Right cardiac atrium (tissue), 5 donors: ENCODE measurements around the gene SHROOM2. TPM values are rescaled to one million over a fixed set of nuclear protein-coding genes. Genes with fewer than 3 reads are reported as not detected.

Source experiments
- ATAC-seq, 2 donors: fragments of 200-7000 bp; cut with Tn5 transposase; one replicate each; pipeline versions ENCODE4 v1.8.0 to v1.9.1; 2020; ENCODE audit warnings: moderate library complexity in 2 of 2, mild to moderate bottlenecking in 1 of 2
- DNase-seq, 3 donors: peaks; one replicate each; pipeline ENCODE4 v3.0.0-alpha.2; 2020
- H3K27ac ChIP-seq: one replicate; pipeline ENCODE4 v1.5.1; 2013; ENCODE audit warnings: mild to moderate bottlenecking, low read length, control low read depth, moderate library complexity
- H3K27me3 ChIP-seq: one replicate; pipeline ENCODE4 v1.6.1; 2013; ENCODE audit not compliant: control insufficient read depth, insufficient read depth
- H3K4me1 ChIP-seq: one replicate; pipeline ENCODE4 v1.6.1; 2013; ENCODE audit warnings: low read length; ENCODE audit not compliant: control insufficient read depth, insufficient read depth
- H3K4me3 ChIP-seq: one replicate; pipeline ENCODE4 v1.5.1; 2013; ENCODE audit warnings: low read length, control low read depth
- H3K9me3 ChIP-seq: one replicate; pipeline ENCODE4 v1.6.1; 2013; ENCODE audit warnings: low read length; ENCODE audit not compliant: control insufficient read depth
- WGBS: extraction: QIAGEN DNeasy Blood & Tissue Kit; methylation state at CpG from one replicate; pipeline ENCODE4 v1.1.7; 2013; 5-methylcytosine and 5-hydroxymethylcytosine counted together
- intact Hi-C, 4 donors: fragments of 100-400 bp; cut with DNase I; formaldehyde crosslinking; loops; one replicate each; pipeline versions ENCODE4 v1.11.0 to v1.14.0; 2022 to 2023
- long read RNA-seq, 4 donors: library from polyadenylated mRNA; unstranded; transcript quantifications; one replicate each; pipeline ENCODE4 v2.0.0, GENCODE V29; 2020 to 2021
- polyA plus RNA-seq: library from polyadenylated mRNA; stranded (reverse); fragments of 200-250 nt; gene quantifications from one replicate; pipeline ENCODE4 v1.2.3, GENCODE V29; 2013
- total RNA-seq, 4 donors: library from RNA; stranded (reverse); fragmentation: NEBNext Ultra II Directional; extraction: Animal tissue kit (Norgen Biotek cat#: 25700); gene quantifications; one replicate each; pipeline ENCODE4 v1.2.1, GENCODE V29; 2021
- donor health status: healthy with polysubstance abuse.
- donor health status: DM: no; HTN: yes; CAD: no.
- donor health status: DM: no; HTN: no; CAD: no.
- donor health status: DM: no; HTN: yes; CAD: no; lungs with severe emphysema.
- donor health status: DM: yes; HTN: yes; CAD: no.

SHROOM2 gene
- 1 to 10 TPM; 1.9 to 4.0 (median 2.6) TPM for total RNA-seq
- polyA plus RNA-seq: 0.66 TPM
- long read RNA-seq, donor 1, partial matches to known transcripts: 1 of 3 reads
- long read RNA-seq, donor 1, other reads (novel, unspliced or antisense): 2 of 3 reads
- long read RNA-seq, donor 2, partial matches to known transcripts: 3 of 3 reads
- long read RNA-seq, donor 2, other reads (novel, unspliced or antisense): 0 of 3 reads
- long read RNA-seq, donor 3, partial matches to known transcripts: 7 of 8 reads
- long read RNA-seq, donor 3, other reads (novel, unspliced or antisense): 1 of 8 reads
- long read RNA-seq, donor 4: 0 reads

- no peaks in the 10 kb centered on the region for H3K27me3 ChIP-seq
- WGBS: under 1% methylated on average over 100 of the region's 132 CpGs
- peak in 2 of 3 donors; percentile 53 to 64 for DNase-seq
These were observed at the start of gene SHROOM2 for GRCh38 chrX:9785944-9786797. Gene SHROOM2, plus strand, starts transcription at chrX:9786429. Its CDS starts 117 bp downstream, at chrX:9786546.

GRCh38 chrX:9737363-9737762, 48.9 kb upstream of the SHROOM2 start:
- DNase-seq: no peak
- H3K4me3 ChIP-seq: no peak overlapping the region
- no peaks in the 10 kb centered on the region for H3K9me3 ChIP-seq
- ATAC-seq: no peak
- intact Hi-C loops: no loop called here
- H3K27ac ChIP-seq: no peak overlapping the region
- H3K27me3 ChIP-seq: no peaks in the 10 kb centered on the region
- 70% methylated on average over 7 of the region's 7 CpGs for WGBS
- H3K4me1 ChIP-seq: no peaks in the 10 kb centered on the region

More at GRCh38 chrX:9785944-9786797, at the start of gene SHROOM2:
- ATAC-seq: peak in 1 of 2 donors; percentile 56
- intact Hi-C loops: no loop called here
- Histone ChIP-seq H3K9me3 (no peaks in the 10 kb centered on the region), H3K4me1 (no peaks in the 10 kb centered on the region), H3K27ac (no peak within 1 kb of the TSS), H3K4me3 (peak within 1 kb of the TSS; percentile 90)

GRCh38 chrX:9738151-9738550, 48.1 kb upstream of the SHROOM2 start:
- ATAC-seq: no peak

GRCh38 chrX:9739130-9739529, 47.1 kb upstream of the SHROOM2 start:
- intact Hi-C loops: no loop called here

More at GRCh38 chrX:9738151-9738550, 48.1 kb upstream of the SHROOM2 start:
- Histone ChIP-seq H3K27me3 (no peaks in the 10 kb centered on the region), H3K27ac (no peak overlapping the region), H3K4me3 (no peak overlapping the region), H3K9me3 (no peaks in the 10 kb centered on the region), H3K4me1 (no peaks in the 10 kb centered on the region)
- 37% methylated on average over 3 of the region's 3 CpGs for WGBS
- intact Hi-C loops: no loop called here
- no peak for DNase-seq

GRCh38 chrX:9745417-9746115, 40.7 kb upstream of the SHROOM2 start:
- H3K4me3 ChIP-seq: no peak overlapping the region

More at GRCh38 chrX:9739130-9739529, 47.1 kb upstream of the SHROOM2 start:
- H3K4me3 ChIP-seq: no peak overlapping the region
- H3K9me3 ChIP-seq: no peaks in the 10 kb centered on the region
- no peaks in the 10 kb centered on the region for H3K4me1 ChIP-seq
- no peak for DNase-seq
- no peak overlapping the region for H3K27ac ChIP-seq
- ATAC-seq: no peak
- WGBS: 94% methylated on average over 5 of the region's 5 CpGs
- no peaks in the 10 kb centered on the region for H3K27me3 ChIP-seq

GRCh38 chrX:9746148-9746888, 39.9 kb upstream of the SHROOM2 start:
- 41% methylated on average over 3 of the region's 3 CpGs for WGBS
- H3K27me3 ChIP-seq: no peaks in the 10 kb centered on the region
- intact Hi-C loops: no loop called here
- peak overlapping the region; percentile 68 for H3K27ac ChIP-seq
- H3K4me3 ChIP-seq: no peak overlapping the region
- H3K9me3 ChIP-seq: no peaks in the 10 kb centered on the region
- ATAC-seq (peak; percentile 45 to 87), DNase-seq (no peak)
- no peaks in the 10 kb centered on the region for H3K4me1 ChIP-seq

More at GRCh38 chrX:9745417-9746115, 40.7 kb upstream of the SHROOM2 start:
- H3K27me3 ChIP-seq: no peaks in the 10 kb centered on the region
- H3K27ac ChIP-seq: peak overlapping the region; percentile 7
- peak in 1 of 3 donors; percentile 30 for DNase-seq
- H3K4me1 ChIP-seq: no peaks in the 10 kb centered on the region
- ATAC-seq: peak; percentile 78 to 92
- H3K9me3 ChIP-seq: no peaks in the 10 kb centered on the region
- WGBS: 47% methylated on average over 11 of the region's 11 CpGs
- intact Hi-C loops: no loop called here

- no peak for ATAC-seq
- Histone ChIP-seq H3K4me3 (no peak overlapping the region), H3K4me1 (no peaks in the 10 kb centered on the region), H3K27me3 (no peaks in the 10 kb centered on the region), H3K27ac (no peak overlapping the region), H3K9me3 (no peaks in the 10 kb centered on the region)
- DNase-seq: no peak
- intact Hi-C loops: no loop called here
- 87% methylated on average over 4 of the region's 4 CpGs for WGBS
These were observed 38.6 kb upstream of the SHROOM2 start for GRCh38 chrX:9747644-9748043.

GRCh38 chrX:9749146-9749692, 37.0 kb upstream of the SHROOM2 start:
- no peak for ATAC-seq
- H3K9me3 ChIP-seq: no peaks in the 10 kb centered on the region
- no peak overlapping the region for H3K4me3 ChIP-seq
- DNase-seq: no peak
- 56% methylated on average over 11 of the region's 11 CpGs for WGBS
- intact Hi-C loops: no loop called here
- H3K4me1 ChIP-seq: no peaks in the 10 kb centered on the region
- H3K27ac ChIP-seq: no peak overlapping the region
- no peaks in the 10 kb centered on the region for H3K27me3 ChIP-seq

- Histone ChIP-seq H3K27me3 (no peaks in the 10 kb centered on the region), H3K4me3 (no peak overlapping the region), H3K4me1 (no peaks in the 10 kb centered on the region), H3K27ac (no peak overlapping the region), H3K9me3 (peaks cover 2% of the 10 kb centered on the region)
- intact Hi-C loops: no loop called here
- ATAC-seq (no peak), DNase-seq (no peak)
- WGBS: 95% methylated on average over 7 of the region's 7 CpGs
These were observed 28.9 kb upstream of the SHROOM2 start for GRCh38 chrX:9757366-9757765.

GRCh38 chrX:9758021-9758638, 28.1 kb upstream of the SHROOM2 start:
- Histone ChIP-seq H3K4me1 (no peaks in the 10 kb centered on the region), H3K27me3 (no peaks in the 10 kb centered on the region), H3K9me3 (peaks cover 2% of the 10 kb centered on the region), H3K27ac (no peak overlapping the region), H3K4me3 (no peak overlapping the region)
- DNase-seq (no peak), ATAC-seq (no peak)
- WGBS: 39% methylated on average over 4 of the region's 4 CpGs
- intact Hi-C loops: no loop called here
